Stimulated activated CD4-positive, alpha-beta T cell treated with anti-CD3 and anti-CD28 coated beads, TNF-alpha, amount 100 ng/mL, for 1 hour (primary cell): ENCODE results near the gene APLP2.

Experiments
- DNase-seq, 3 donors: peaks; one replicate each; pipeline ENCODE4 v3.0.0-alpha.2; 2020; ENCODE audit warnings: low read depth in 3 of 3, low spot score in 1 of 3

APLP2 gene

GRCh38 chr11:130145311-130145812, 75.7 kb downstream of the APLP2 start:
- no peak for DNase-seq

GRCh38 chr11:130145975-130146776, 76.5 kb downstream of the APLP2 start:
- DNase-seq = no peak

GRCh38 chr11:130146796-130147195, 77.1 kb downstream of the APLP2 start:
- DNase-seq = no peak

GRCh38 chr11:130148796-130149326, 79.2 kb downstream of the APLP2 start:
- DNase-seq = no peak

GRCh38 chr11:130150790-130151189, 81.1 kb downstream of the APLP2 start:
- no peak for DNase-seq

- DNase-seq = no peak
These were observed 81.5 kb downstream of the APLP2 start for GRCh38 chr11:130151196-130151595.

- no peak for DNase-seq
These were observed 86.7 kb downstream of the APLP2 start for GRCh38 chr11:130156108-130157022.

GRCh38 chr11:130157101-130157500, 87.4 kb downstream of the APLP2 start:
- no peak for DNase-seq

- no peak for DNase-seq
These were observed 88.1 kb downstream of the APLP2 start for GRCh38 chr11:130157840-130158239.

- no peak for DNase-seq
These were observed 89.4 kb downstream of the APLP2 start for GRCh38 chr11:130159139-130159538.

GRCh38 chr11:130159657-130160497, 90.2 kb downstream of the APLP2 start, which contains the start of gene ST14:
TSS of gene ST14 (plus strand) at chr11:130159782. CDS start at chr11:130159980, 198 bp downstream.
- DNase-seq = no peak

GRCh38 chr11:130160498-130161155, 90.9 kb downstream of the APLP2 start:
- DNase-seq = no peak

- no peak for DNase-seq
These were observed 91.9 kb downstream of the APLP2 start for GRCh38 chr11:130161441-130162145.

GRCh38 chr11:130162733-130163132, 93.0 kb downstream of the APLP2 start:
- DNase-seq = no peak

- DNase-seq = no peak
These were observed 93.9 kb downstream of the APLP2 start for GRCh38 chr11:130163346-130164220.

- no peak for DNase-seq
These were observed 94.5 kb downstream of the APLP2 start for GRCh38 chr11:130164221-130164570.

GRCh38 chr11:130165601-130166456, 96.1 kb downstream of the APLP2 start:
- no peak for DNase-seq

GRCh38 chr11:130166457-130166784, 96.7 kb downstream of the APLP2 start:
- no peak for DNase-seq
